ENCODE results near the gene KCNAB2. TPM values are rescaled to one million over a fixed set of nuclear protein-coding genes. Genes with fewer than 3 reads are reported as not detected.

The KCNAB2 gene
- total RNA-seq, 1 donor from 2014 or later: 307 TPM

GRCh38 chr1:6086358-6086757 is 40.7 kb downstream of the KCNAB2 start:
- Mint-ChIP-seq H3K9me3 (no peaks in the 10 kb centered on the region), H3K4me1 (ENCODE audit: low read depth) (no peaks in the 10 kb centered on the region), H3K27ac (no peak overlapping the region), H3K4me3 (ENCODE audit: low read depth) (no peak overlapping the region), H3K27me3 (ENCODE audit: low read depth) (no peaks in the 10 kb centered on the region), H3K36me3 (ENCODE audit: low read depth) (peaks cover 53% of the 10 kb centered on the region)
- DNase-seq (ENCODE audit: low spot score): no peak
- intact Hi-C loops (cut with micrococcal nuclease): no loop called here

- no peaks in the 10 kb centered on the region for H3K27me3 Mint-ChIP-seq (ENCODE audit: low read depth)
- intact Hi-C loops (cut with micrococcal nuclease): no loop called here
Measured at GRCh38 chr1:6086762-6087376, 41.2 kb downstream of the KCNAB2 start.

GRCh38 chr1:6087377-6087772 is 41.7 kb downstream of the KCNAB2 start:
- no peak for DNase-seq (ENCODE audit: low spot score)
- H3K4me3 Mint-ChIP-seq (ENCODE audit: low read depth): no peak overlapping the region
- peaks cover 49% of the 10 kb centered on the region for H3K36me3 Mint-ChIP-seq (ENCODE audit: low read depth)
- no peaks in the 10 kb centered on the region for H3K4me1 Mint-ChIP-seq (ENCODE audit: low read depth)
- H3K27me3 Mint-ChIP-seq (ENCODE audit: low read depth): no peaks in the 10 kb centered on the region
- no peak overlapping the region for H3K27ac Mint-ChIP-seq
- H3K9me3 Mint-ChIP-seq: no peaks in the 10 kb centered on the region
- intact Hi-C loops (cut with micrococcal nuclease): no loop called here

More at GRCh38 chr1:6086762-6087376, 41.2 kb downstream of the KCNAB2 start:
- Mint-ChIP-seq H3K4me1 (ENCODE audit: low read depth) (no peaks in the 10 kb centered on the region), H3K27ac (peak overlapping the region; percentile 22), H3K4me3 (ENCODE audit: low read depth) (no peak overlapping the region), H3K36me3 (ENCODE audit: low read depth) (peaks cover 49% of the 10 kb centered on the region), H3K9me3 (no peaks in the 10 kb centered on the region)
- no peak for DNase-seq (ENCODE audit: low spot score)

- peaks cover 46% of the 10 kb centered on the region for H3K36me3 Mint-ChIP-seq (ENCODE audit: low read depth)
- no peaks in the 10 kb centered on the region for H3K27me3 Mint-ChIP-seq (ENCODE audit: low read depth)
Measured at GRCh38 chr1:6087958-6088357, 42.3 kb downstream of the KCNAB2 start.

GRCh38 chr1:6088956-6089355 is 43.3 kb downstream of the KCNAB2 start:
- Mint-ChIP-seq H3K4me3 (ENCODE audit: low read depth) (no peak overlapping the region), H3K27ac (no peak overlapping the region), H3K9me3 (no peaks in the 10 kb centered on the region), H3K27me3 (ENCODE audit: low read depth) (no peaks in the 10 kb centered on the region), H3K36me3 (ENCODE audit: low read depth) (peaks cover 53% of the 10 kb centered on the region), H3K4me1 (ENCODE audit: low read depth) (no peaks in the 10 kb centered on the region)
- DNase-seq (ENCODE audit: low spot score): no peak
- intact Hi-C loops (cut with micrococcal nuclease): no loop called here

More at GRCh38 chr1:6087958-6088357, 42.3 kb downstream of the KCNAB2 start:
- Mint-ChIP-seq H3K4me3 (ENCODE audit: low read depth) (no peak overlapping the region), H3K4me1 (ENCODE audit: low read depth) (no peaks in the 10 kb centered on the region), H3K27ac (no peak overlapping the region), H3K9me3 (no peaks in the 10 kb centered on the region)
- no peak for DNase-seq (ENCODE audit: low spot score)
- intact Hi-C loops (cut with micrococcal nuclease): no loop called here

GRCh38 chr1:6090288-6090687 is 44.6 kb downstream of the KCNAB2 start:
- DNase-seq (ENCODE audit: low spot score): no peak
- Mint-ChIP-seq H3K36me3 (ENCODE audit: low read depth) (peaks cover 51% of the 10 kb centered on the region), H3K9me3 (no peaks in the 10 kb centered on the region), H3K27ac (no peak overlapping the region), H3K4me1 (ENCODE audit: low read depth) (no peaks in the 10 kb centered on the region), H3K27me3 (ENCODE audit: low read depth) (no peaks in the 10 kb centered on the region), H3K4me3 (ENCODE audit: low read depth) (no peak overlapping the region)
- intact Hi-C loops (cut with micrococcal nuclease): no loop called here

- no peaks in the 10 kb centered on the region for H3K9me3 Mint-ChIP-seq
- intact Hi-C loops (cut with micrococcal nuclease): no loop called here
- no peaks in the 10 kb centered on the region for H3K4me1 Mint-ChIP-seq (ENCODE audit: low read depth)
- H3K36me3 Mint-ChIP-seq (ENCODE audit: low read depth): peaks cover 50% of the 10 kb centered on the region
- H3K27me3 Mint-ChIP-seq (ENCODE audit: low read depth): no peaks in the 10 kb centered on the region
- no peak for DNase-seq (ENCODE audit: low spot score)
- H3K4me3 Mint-ChIP-seq (ENCODE audit: low read depth): no peak overlapping the region
- no peak overlapping the region for H3K27ac Mint-ChIP-seq
Measured at GRCh38 chr1:6090996-6091822, 45.5 kb downstream of the KCNAB2 start.

- H3K4me1 Mint-ChIP-seq (ENCODE audit: low read depth): no peaks in the 10 kb centered on the region
- H3K4me3 Mint-ChIP-seq (ENCODE audit: low read depth): no peak overlapping the region
- no peaks in the 10 kb centered on the region for H3K27me3 Mint-ChIP-seq (ENCODE audit: low read depth)
- H3K9me3 Mint-ChIP-seq: no peaks in the 10 kb centered on the region
- no peak overlapping the region for H3K27ac Mint-ChIP-seq
- no peak for DNase-seq (ENCODE audit: low spot score)
- H3K36me3 Mint-ChIP-seq (ENCODE audit: low read depth): peaks cover 47% of the 10 kb centered on the region
- intact Hi-C loops (cut with micrococcal nuclease): no loop called here
Measured at GRCh38 chr1:6091823-6092109, 46.1 kb downstream of the KCNAB2 start.

GRCh38 chr1:6092211-6092610 is 46.5 kb downstream of the KCNAB2 start:
- intact Hi-C loops (cut with micrococcal nuclease): no loop called here
- no peaks in the 10 kb centered on the region for H3K27me3 Mint-ChIP-seq (ENCODE audit: low read depth)
- no peak overlapping the region for H3K27ac Mint-ChIP-seq
- no peak for DNase-seq (ENCODE audit: low spot score)
- H3K36me3 Mint-ChIP-seq (ENCODE audit: low read depth): peaks cover 47% of the 10 kb centered on the region
- no peaks in the 10 kb centered on the region for H3K4me1 Mint-ChIP-seq (ENCODE audit: low read depth)
- H3K9me3 Mint-ChIP-seq: no peaks in the 10 kb centered on the region
- H3K4me3 Mint-ChIP-seq (ENCODE audit: low read depth): no peak overlapping the region

- no peak overlapping the region for H3K27ac Mint-ChIP-seq
- H3K4me1 Mint-ChIP-seq (ENCODE audit: low read depth): no peaks in the 10 kb centered on the region
- no peaks in the 10 kb centered on the region for H3K27me3 Mint-ChIP-seq (ENCODE audit: low read depth)
- no peaks in the 10 kb centered on the region for H3K9me3 Mint-ChIP-seq
- no peak overlapping the region for H3K4me3 Mint-ChIP-seq (ENCODE audit: low read depth)
- DNase-seq (ENCODE audit: low spot score): no peak
- H3K36me3 Mint-ChIP-seq (ENCODE audit: low read depth): peaks cover 51% of the 10 kb centered on the region
- intact Hi-C loops (cut with micrococcal nuclease): no loop called here
Measured at GRCh38 chr1:6093071-6093470, 47.4 kb downstream of the KCNAB2 start.

GRCh38 chr1:6093611-6094010 is 47.9 kb downstream of the KCNAB2 start:
- H3K27ac Mint-ChIP-seq: no peak overlapping the region
- DNase-seq (ENCODE audit: low spot score): no peak
- no peaks in the 10 kb centered on the region for H3K27me3 Mint-ChIP-seq (ENCODE audit: low read depth)
- H3K4me3 Mint-ChIP-seq (ENCODE audit: low read depth): no peak overlapping the region
- H3K36me3 Mint-ChIP-seq (ENCODE audit: low read depth): peaks cover 57% of the 10 kb centered on the region
- H3K4me1 Mint-ChIP-seq (ENCODE audit: low read depth): no peaks in the 10 kb centered on the region
- H3K9me3 Mint-ChIP-seq: no peaks in the 10 kb centered on the region
- intact Hi-C loops (cut with micrococcal nuclease): no loop called here

GRCh38 chr1:6094246-6094645 is 48.6 kb downstream of the KCNAB2 start:
- Mint-ChIP-seq H3K4me3 (ENCODE audit: low read depth) (no peak overlapping the region), H3K36me3 (ENCODE audit: low read depth) (peaks cover 57% of the 10 kb centered on the region), H3K27ac (no peak overlapping the region), H3K9me3 (no peaks in the 10 kb centered on the region), H3K4me1 (ENCODE audit: low read depth) (no peaks in the 10 kb centered on the region), H3K27me3 (ENCODE audit: low read depth) (no peaks in the 10 kb centered on the region)
- DNase-seq (ENCODE audit: low spot score): no peak
- intact Hi-C loops (cut with micrococcal nuclease): no loop called here

- Mint-ChIP-seq H3K4me1 (ENCODE audit: low read depth) (no peaks in the 10 kb centered on the region), H3K9me3 (no peaks in the 10 kb centered on the region), H3K27me3 (ENCODE audit: low read depth) (no peaks in the 10 kb centered on the region), H3K36me3 (ENCODE audit: low read depth) (peaks cover 51% of the 10 kb centered on the region), H3K4me3 (ENCODE audit: low read depth) (no peak overlapping the region), H3K27ac (no peak overlapping the region)
- intact Hi-C loops (cut with micrococcal nuclease): no loop called here
- no peak for DNase-seq (ENCODE audit: low spot score)
Measured at GRCh38 chr1:6094801-6095505, 49.3 kb downstream of the KCNAB2 start.

Measured in activated T-helper 2 cell treated with anti-CD3 and anti-CD28 coated beads, Interferon-gamma antibody, Interleukin-2, Interleukin-4, amounts not matched to agents 10 μg/mL and 5 μg/mL and 100 μg/mL, durations not matched to agents 14 hours and 24 hours and 36 hours (primary cell).